PC-9 (cell line): ENCODE results near the gene LSP1.
"Not testable (repeated sequence)": the region's sequence is repeated elsewhere in the genome, so short reads cannot be mapped to it uniquely, and the experiment has no call there.

Experiments used
- CTCF ChIP-seq: fragments of 200-600 bp; sonication (generic); conservative IDR thresholded peaks from 2 replicates; pipeline ENCODE4 v1.6.1; 2017; ENCODE audit warnings: mixed run types, antibody characterized with exemption, mild to moderate bottlenecking, moderate library complexity
- EZH2 ChIP-seq: fragments of 200-600 bp; sonication (generic); IDR thresholded peaks from 2 replicates; pipeline ENCODE4 v1.8.0; 2017; ENCODE audit warnings: antibody characterized with exemption, low read depth

GRCh38 chr11:1874441-1875092 is 21.7 kb downstream of the LSP1 start:
- not testable (repeated sequence) for TF ChIP-seq CTCF, EZH2
